ENCODE measurements around the gene FOXL2NB. TPM values are rescaled to one million over a fixed set of nuclear protein-coding genes. Genes with fewer than 3 reads are reported as not detected.

Gene FOXL2NB
- total and polyA plus RNA-seq, 4 donors = not detected

GRCh38 chr3:138899351-138899991 is 47.5 kb upstream of the FOXL2NB start:
- H3K9ac ChIP-seq (ENCODE audit: insufficient read depth in 1 of 2, low read length in 2 of 2) = no peak overlapping the region
- H3K9me3 ChIP-seq (ENCODE audit: control insufficient read depth in 4 of 4, insufficient read depth in 3 of 4, low read length in 3 of 4) = no peaks in the 10 kb centered on the region
- ATAC-seq (ENCODE audit: insufficient read depth, low FRiP score) (no peak), DNase-seq (no peak)
- H3K27me3 ChIP-seq (ENCODE audit: control insufficient read depth in 3 of 3, insufficient read depth in 3 of 3, low read length in 2 of 3) = no peaks in the 10 kb centered on the region
- WGBS, 2 donors = 91 to 92% methylated on average over 5 of the region's 5 CpGs
- H3K36me3 ChIP-seq (ENCODE audit: control insufficient read depth in 4 of 4, insufficient read depth in 4 of 4, low read length in 4 of 4) = no peaks in the 10 kb centered on the region
- peaks cover 0 to 14% (median 0%) of the 10 kb centered on the region in 5 donors for H3K4me1 ChIP-seq (ENCODE audit: control insufficient read depth in 5 of 5, insufficient read depth in 5 of 5, low read length in 5 of 5)
- no peak overlapping the region for H3K27ac ChIP-seq (ENCODE audit: low read depth in 1 of 2, low read length in 1 of 2)
- H3K4me3 ChIP-seq = no peak overlapping the region
- no peak for TF ChIP-seq CTCF (IDR thresholded peaks at IDR 0.05; ENCODE audit: control extremely low read depth, extremely low read depth)

DNA sequence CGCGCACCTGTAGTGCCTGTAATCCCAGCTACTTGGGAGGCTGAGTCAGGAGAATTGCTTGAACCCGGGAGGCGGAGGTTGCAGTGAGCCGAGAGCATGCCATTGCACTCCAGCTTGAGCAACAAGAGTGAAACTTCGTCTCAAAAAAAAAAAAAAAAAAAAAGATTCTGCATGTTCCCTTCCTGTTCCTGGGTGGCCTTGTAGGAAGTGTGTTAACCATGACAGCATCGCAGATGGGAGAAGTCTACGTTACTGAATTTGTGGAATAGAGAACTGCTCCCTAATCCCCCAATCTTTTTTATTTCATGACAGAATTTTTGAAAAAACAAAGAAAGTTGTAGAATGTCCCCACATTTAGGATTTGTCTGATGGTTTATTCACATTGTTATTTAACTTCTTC is 45.5 kb upstream of the FOXL2NB start:
- H3K4me3 ChIP-seq = no peak overlapping the region
- peaks cover 0 to 14% (median 0%) of the 10 kb centered on the region in 5 donors for H3K4me1 ChIP-seq (ENCODE audit: control insufficient read depth in 5 of 5, insufficient read depth in 5 of 5, low read length in 5 of 5)
- no peak overlapping the region for H3K27ac ChIP-seq (ENCODE audit: low read depth in 1 of 2, low read length in 1 of 2)
- H3K27me3 ChIP-seq (ENCODE audit: control insufficient read depth in 3 of 3, insufficient read depth in 3 of 3, low read length in 2 of 3) = no peaks in the 10 kb centered on the region
- no peaks in the 10 kb centered on the region for H3K36me3 ChIP-seq (ENCODE audit: control insufficient read depth in 4 of 4, insufficient read depth in 4 of 4, low read length in 4 of 4)
- no peak for ATAC-seq (ENCODE audit: insufficient read depth, low FRiP score)
- no peak for TF ChIP-seq CTCF (IDR thresholded peaks at IDR 0.05; ENCODE audit: control extremely low read depth, extremely low read depth)
- DNase-seq = no peak
- no peak overlapping the region for H3K9ac ChIP-seq (ENCODE audit: insufficient read depth in 1 of 2, low read length in 2 of 2)
- no peaks in the 10 kb centered on the region for H3K9me3 ChIP-seq (ENCODE audit: control insufficient read depth in 4 of 4, insufficient read depth in 3 of 4, low read length in 3 of 4)
- 36 to 64% methylated on average over 8 of the region's 8 CpGs for WGBS, 2 donors

GRCh38 chr3:138902171-138902570 is 44.8 kb upstream of the FOXL2NB start:
- TF ChIP-seq CTCF (IDR thresholded peaks at IDR 0.05; ENCODE audit: control extremely low read depth, extremely low read depth) = no peak
- WGBS, 2 donors = 56 to 75% methylated on average over 1 of the region's 1 CpG
- Histone ChIP-seq H3K36me3 (ENCODE audit: control insufficient read depth in 4 of 4, insufficient read depth in 4 of 4, low read length in 4 of 4) (no peaks in the 10 kb centered on the region), H3K27me3 (ENCODE audit: control insufficient read depth in 3 of 3, insufficient read depth in 3 of 3, low read length in 2 of 3) (no peaks in the 10 kb centered on the region), H3K9me3 (ENCODE audit: control insufficient read depth in 4 of 4, insufficient read depth in 3 of 4, low read length in 3 of 4) (no peaks in the 10 kb centered on the region), H3K4me1 (ENCODE audit: control insufficient read depth in 5 of 5, insufficient read depth in 5 of 5, low read length in 5 of 5) (peaks cover 0 to 14% (median 0%) of the 10 kb centered on the region in 5 donors), H3K27ac (ENCODE audit: low read depth in 1 of 2, low read length in 1 of 2) (no peak overlapping the region), H3K9ac (ENCODE audit: insufficient read depth in 1 of 2, low read length in 2 of 2) (no peak overlapping the region), H3K4me3 (no peak overlapping the region)
- DNase-seq (no peak), ATAC-seq (ENCODE audit: insufficient read depth, low FRiP score) (no peak)

- H3K27ac ChIP-seq (ENCODE audit: low read depth in 1 of 2, low read length in 1 of 2) = no peak overlapping the region
- no peaks in the 10 kb centered on the region for H3K4me1 ChIP-seq (ENCODE audit: control insufficient read depth in 5 of 5, insufficient read depth in 5 of 5, low read length in 5 of 5)
- H3K4me3 ChIP-seq = no peak overlapping the region
- 42 to 68% methylated on average over 3 of the region's 3 CpGs for WGBS, 2 donors
- no peak for ATAC-seq (ENCODE audit: insufficient read depth, low FRiP score)
- DNase-seq = no peak
- no peaks in the 10 kb centered on the region for H3K27me3 ChIP-seq (ENCODE audit: control insufficient read depth in 3 of 3, insufficient read depth in 3 of 3, low read length in 2 of 3)
- no peaks in the 10 kb centered on the region for H3K36me3 ChIP-seq (ENCODE audit: control insufficient read depth in 4 of 4, insufficient read depth in 4 of 4, low read length in 4 of 4)
- no peaks in the 10 kb centered on the region for H3K9me3 ChIP-seq (ENCODE audit: control insufficient read depth in 4 of 4, insufficient read depth in 3 of 4, low read length in 3 of 4)
- TF ChIP-seq CTCF (IDR thresholded peaks at IDR 0.05; ENCODE audit: control extremely low read depth, extremely low read depth) = no peak
- no peak overlapping the region for H3K9ac ChIP-seq (ENCODE audit: insufficient read depth in 1 of 2, low read length in 2 of 2)
Measured at GRCh38 chr3:138907539-138907938, 39.5 kb upstream of the FOXL2NB start.
